Uterus (tissue), 2 donors: ENCODE measurements around the gene RTF2.

Experiments used
- POLR2A ChIP-seq, 2 donors: fragments of 450-650 bp; IDR thresholded peaks; one replicate each; pipeline ENCODE4 v1.6.1; 2016; ENCODE audit warnings: antibody characterized with exemption in 2 of 2, mild to moderate bottlenecking in 1 of 2, moderate library complexity in 1 of 2
- TF ChIP-seq, protein P1 (sequence below), 4 experiments: fragments of 200-600 bp in 2 of 4; fragments of 450-650 bp in 2 of 4; sonication (generic) in 2 of 4; IDR thresholded peaks; one replicate each; pipeline ENCODE4 v1.5.1; 2016 to 2019; ENCODE audit warnings: antibody characterized with exemption in 4 of 4, mild to moderate bottlenecking in 2 of 4, moderate library complexity in 1 of 4

DNA sequence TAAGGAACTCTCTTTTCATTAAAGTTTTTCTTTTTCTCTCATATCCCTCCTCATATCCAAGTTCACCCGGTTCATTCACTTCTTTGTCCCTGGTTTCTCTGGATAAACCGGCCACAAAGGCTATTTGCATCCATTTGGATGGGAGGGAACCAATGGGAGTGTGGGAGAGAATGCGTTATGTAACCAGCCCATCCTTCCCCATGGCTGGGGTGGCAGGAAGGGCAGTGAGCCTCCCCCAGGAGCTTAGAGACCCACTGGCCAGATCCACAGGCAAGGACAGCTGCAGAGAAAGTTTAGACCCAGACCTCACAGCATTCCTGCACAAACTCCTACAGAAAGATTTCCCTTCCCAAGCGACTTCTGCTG lies 45.6 kb upstream of the RTF2 start:
- TF ChIP-seq POLR2A (IDR thresholded peaks at IDR 0.05) = no peak
- TF ChIP-seq, protein P1, sequence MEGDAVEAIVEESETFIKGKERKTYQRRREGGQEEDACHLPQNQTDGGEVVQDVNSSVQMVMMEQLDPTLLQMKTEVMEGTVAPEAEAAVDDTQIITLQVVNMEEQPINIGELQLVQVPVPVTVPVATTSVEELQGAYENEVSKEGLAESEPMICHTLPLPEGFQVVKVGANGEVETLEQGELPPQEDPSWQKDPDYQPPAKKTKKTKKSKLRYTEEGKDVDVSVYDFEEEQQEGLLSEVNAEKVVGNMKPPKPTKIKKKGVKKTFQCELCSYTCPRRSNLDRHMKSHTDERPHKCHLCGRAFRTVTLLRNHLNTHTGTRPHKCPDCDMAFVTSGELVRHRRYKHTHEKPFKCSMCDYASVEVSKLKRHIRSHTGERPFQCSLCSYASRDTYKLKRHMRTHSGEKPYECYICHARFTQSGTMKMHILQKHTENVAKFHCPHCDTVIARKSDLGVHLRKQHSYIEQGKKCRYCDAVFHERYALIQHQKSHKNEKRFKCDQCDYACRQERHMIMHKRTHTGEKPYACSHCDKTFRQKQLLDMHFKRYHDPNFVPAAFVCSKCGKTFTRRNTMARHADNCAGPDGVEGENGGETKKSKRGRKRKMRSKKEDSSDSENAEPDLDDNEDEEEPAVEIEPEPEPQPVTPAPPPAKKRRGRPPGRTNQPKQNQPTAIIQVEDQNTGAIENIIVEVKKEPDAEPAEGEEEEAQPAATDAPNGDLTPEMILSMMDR (IDR thresholded peaks at IDR 0.05) = no peak
